Spleen (tissue), 11 donors: Measurements from ENCODE around the gene ACOX3. TPM values are rescaled to one million over a fixed set of nuclear protein-coding genes. Genes with fewer than 3 reads are reported as not detected.

Source experiments
- DNase-seq: peaks from one replicate; pipeline ENCODE4 v3.0.0-alpha.2; 2020
- H3K27ac ChIP-seq, 8 donors: fragments of 200-600 bp; sonication (generic) in 7 of 8; 1 replicate in 4 of 8; 2 replicates in 4 of 8; pipeline versions ENCODE4 v1.5.0 to v1.8.0; 2016 to 2021; ENCODE audit warnings: inconsistent platforms in 4 of 8, mild to moderate bottlenecking in 4 of 8, moderate library complexity in 1 of 8
- H3K27me3 ChIP-seq, 7 donors: fragments of 200-600 bp; sonication (generic) in 6 of 7; replicated peaks in 1 of 7; 1 replicate in 4 of 7; 2 replicates in 3 of 7; pipeline versions ENCODE4 v1.5.0 to v1.8.0; 2016 to 2021; ENCODE audit warnings: inconsistent platforms in 3 of 7, mild to moderate bottlenecking in 1 of 7
- H3K36me3 ChIP-seq, 6 donors: fragments of 200-600 bp; sonication (generic) in 5 of 6; 1 replicate in 4 of 6; 2 replicates in 2 of 6; pipeline versions ENCODE4 v1.5.0 to v1.8.0; 2016 to 2021; ENCODE audit warnings: inconsistent platforms in 2 of 6
- H3K4me1 ChIP-seq, 6 donors: fragments of 200-600 bp; sonication (generic) in 5 of 6; 1 replicate in 3 of 6; 2 replicates in 3 of 6; pipeline versions ENCODE4 v1.5.0 to v1.8.0; 2016 to 2021; ENCODE audit warnings: inconsistent platforms in 3 of 6
- H3K4me3 ChIP-seq, 8 donors: fragments of 200-600 bp; sonication (generic) in 7 of 8; 1 replicate in 4 of 8; 2 replicates in 4 of 8; pipeline versions ENCODE4 v1.5.0 to v1.8.0; 2016 to 2021; ENCODE audit warnings: inconsistent platforms in 4 of 8, mild to moderate bottlenecking in 4 of 8, moderate library complexity in 2 of 8
- H3K9me3 ChIP-seq, 8 donors: fragments of 200-600 bp; sonication (generic) in 7 of 8; 1 replicate in 4 of 8; 2 replicates in 4 of 8; pipeline versions ENCODE4 v1.5.0 to v1.8.0; 2016 to 2021; ENCODE audit warnings: inconsistent platforms in 4 of 8
- POLR2A ChIP-seq, 3 donors: fragments of 450-650 bp; IDR thresholded peaks; one replicate each; pipeline ENCODE4 v1.5.1; 2017; ENCODE audit warnings: antibody characterized with exemption in 3 of 3, mild to moderate bottlenecking in 1 of 3
- POLR2AphosphoS5 ChIP-seq, 3 donors: sonication (generic); formaldehyde crosslinking; IDR thresholded peaks; one replicate each; pipeline ENCODE4 v1.5.1; 2017; ENCODE audit warnings: antibody characterized with exemption in 3 of 3
- WGBS, 5 donors: extraction: QIAGEN DNeasy Blood & Tissue Kit in 3 of 5; methylation state at CpG; one replicate each; pipeline versions ENCODE4 v1.1.5 to v1.1.7; 2013 to 2018; 5-methylcytosine and 5-hydroxymethylcytosine counted together
- intact Hi-C: fragments of 100-400 bp; cut with DNase I; formaldehyde crosslinking; loops from one replicate; pipeline ENCODE4 v1.15.0; 2023; ENCODE audit warnings: low total_unique reads
- polyA plus RNA-seq, 3 donors: library from polyadenylated mRNA; stranded (reverse); fragments of 200-250 nt; gene quantifications; one replicate each; pipeline ENCODE4 v1.2.1, GENCODE V29; 2013
- total RNA-seq, 7 donors: library from RNA; depleted of rRNA in 3 of 7; stranded (reverse); fragments of >200 nt in 3 of 7; fragmentation: NEBNext Ultra II Directional in 4 of 7; extraction: Animal tissue kit (Norgen Biotek cat#: 25700) in 4 of 7; gene quantifications; one replicate each; pipeline versions ENCODE4 v1.1.0 to v1.2.1, GENCODE V29; 2016 to 2021
- TF ChIP-seq, protein P1 (sequence below), 11 experiments: fragments of 200-600 bp in 7 of 11; fragments of 450-650 bp in 4 of 11; sonication (generic) in 4 of 11; IDR thresholded peaks in 8 of 11; conservative IDR thresholded peaks in 3 of 11; 1 replicate in 7 of 11; 2 replicates in 4 of 11; pipeline versions ENCODE4 v1.4.0 to v1.8.0; 2016 to 2021; ENCODE audit warnings: antibody characterized with exemption in 11 of 11, inconsistent platforms in 4 of 11, mild to moderate bottlenecking in 1 of 11
- donor health status: healthy with polysubstance abuse.
- donor health status: DM: no; HTN: no; CAD: no; lungs with moderate emphysema.
- donor health status: DM: no; HTN: no; CAD: no.
- donor health status: Bipolar disorder and iron deficiency.
- donor health status: healthy.
- donor health status: DM: no; HTN: no; CAD: no.
- donor health status: DM: yes; HTN: yes; CAD: no.

The ACOX3 gene
- total and polyA plus RNA-seq, 10 donors = 11.3 to 26.5 (median 19.7) TPM

DNA sequence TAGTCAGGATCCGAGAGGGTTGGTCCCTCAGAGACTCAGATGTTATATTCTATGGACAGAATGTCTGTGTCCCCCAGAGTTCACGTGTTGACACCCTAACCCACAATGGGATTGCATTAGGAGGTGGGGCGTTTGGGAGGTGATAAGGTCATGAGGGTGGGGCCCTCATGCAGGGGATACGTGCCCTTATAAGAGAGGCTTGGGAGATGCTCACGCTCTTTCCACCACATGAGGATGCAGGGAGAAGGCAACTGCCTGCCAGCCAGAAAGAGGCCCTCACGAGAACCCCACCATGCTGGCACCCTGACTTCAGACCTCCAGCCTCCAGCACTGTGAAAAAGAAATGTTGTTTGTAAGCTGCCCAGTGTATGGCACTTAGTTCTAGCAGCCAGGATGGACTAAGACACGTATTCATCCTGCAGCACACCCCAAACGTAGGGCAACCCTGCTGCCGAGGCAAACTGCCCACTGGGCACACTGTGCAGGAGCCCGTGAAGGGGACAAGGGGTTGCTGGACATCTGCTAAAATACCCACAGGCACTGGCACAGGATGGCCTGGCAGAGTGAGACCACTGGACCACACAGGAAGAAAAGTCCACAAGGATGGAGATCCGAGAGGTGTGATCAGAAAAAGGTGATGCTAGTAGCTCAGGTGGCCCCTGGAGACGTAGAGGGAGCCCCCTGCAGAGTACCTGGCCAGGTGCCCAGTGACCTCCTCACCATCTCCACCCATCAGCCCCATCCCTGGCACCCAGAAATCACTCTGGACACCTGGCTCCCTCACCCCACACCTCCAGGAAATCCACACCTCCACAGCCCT is 108.3 kb downstream of the ACOX3 start:
- Histone ChIP-seq H3K27me3 (no peaks in the 10 kb centered on the region), H3K4me1 (peaks cover 0 to 5% (median 0%) of the 10 kb centered on the region in 6 donors), H3K36me3 (no peaks in the 10 kb centered on the region), H3K9me3 (peaks cover 0 to 31% (median 11%) of the 10 kb centered on the region in 8 donors), H3K4me3 (no peak overlapping the region), H3K27ac (no peak overlapping the region)
- TF ChIP-seq POLR2AphosphoS5 (IDR thresholded peaks at IDR 0.05) (no peak), POLR2A (IDR thresholded peaks at IDR 0.05) (no peak)
- TF ChIP-seq, protein P1, sequence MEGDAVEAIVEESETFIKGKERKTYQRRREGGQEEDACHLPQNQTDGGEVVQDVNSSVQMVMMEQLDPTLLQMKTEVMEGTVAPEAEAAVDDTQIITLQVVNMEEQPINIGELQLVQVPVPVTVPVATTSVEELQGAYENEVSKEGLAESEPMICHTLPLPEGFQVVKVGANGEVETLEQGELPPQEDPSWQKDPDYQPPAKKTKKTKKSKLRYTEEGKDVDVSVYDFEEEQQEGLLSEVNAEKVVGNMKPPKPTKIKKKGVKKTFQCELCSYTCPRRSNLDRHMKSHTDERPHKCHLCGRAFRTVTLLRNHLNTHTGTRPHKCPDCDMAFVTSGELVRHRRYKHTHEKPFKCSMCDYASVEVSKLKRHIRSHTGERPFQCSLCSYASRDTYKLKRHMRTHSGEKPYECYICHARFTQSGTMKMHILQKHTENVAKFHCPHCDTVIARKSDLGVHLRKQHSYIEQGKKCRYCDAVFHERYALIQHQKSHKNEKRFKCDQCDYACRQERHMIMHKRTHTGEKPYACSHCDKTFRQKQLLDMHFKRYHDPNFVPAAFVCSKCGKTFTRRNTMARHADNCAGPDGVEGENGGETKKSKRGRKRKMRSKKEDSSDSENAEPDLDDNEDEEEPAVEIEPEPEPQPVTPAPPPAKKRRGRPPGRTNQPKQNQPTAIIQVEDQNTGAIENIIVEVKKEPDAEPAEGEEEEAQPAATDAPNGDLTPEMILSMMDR (IDR thresholded peaks at IDR 0.05 in 8 of 11, conservative IDR thresholded peaks at IDR 0.05 in 3 of 11) = no peak
- peak; percentile 22 for DNase-seq
- intact Hi-C loops = no loop called here
- 72 to 90% (median 88%) methylated on average over 11 to 12 of the region's 12 CpGs for WGBS, 5 donors

DNA sequence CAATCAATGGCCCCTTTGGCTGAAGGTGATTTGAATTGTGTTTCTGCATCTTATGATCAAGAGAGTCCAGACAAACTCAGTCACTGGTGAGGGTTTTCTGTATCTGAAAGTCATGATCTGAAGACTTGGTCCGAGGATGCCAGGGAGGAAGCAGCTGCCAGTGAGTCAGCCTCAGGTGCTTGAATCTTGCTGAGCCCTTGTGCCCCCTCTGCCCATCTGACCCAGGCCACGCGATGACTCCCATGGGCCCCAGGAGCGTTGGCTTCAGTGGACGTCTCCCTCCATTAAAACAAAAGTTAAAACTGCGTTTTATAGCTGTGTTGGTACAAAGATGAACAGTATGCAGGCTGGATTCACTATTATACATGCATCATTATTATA is 109.0 kb downstream of the ACOX3 start:
- H3K4me3 ChIP-seq = no peak overlapping the region
- TF ChIP-seq POLR2AphosphoS5 (IDR thresholded peaks at IDR 0.05) (no peak), POLR2A (IDR thresholded peaks at IDR 0.05) (no peak)
- TF ChIP-seq, protein P1 (IDR thresholded peaks at IDR 0.05 in 8 of 11, conservative IDR thresholded peaks at IDR 0.05 in 3 of 11) = no peak
- WGBS, 5 donors = 55 to 77% (median 67%) methylated on average over 6 of the region's 6 CpGs
- intact Hi-C loops = no loop called here
- H3K9me3 ChIP-seq = peaks cover 0 to 31% (median 7%) of the 10 kb centered on the region in 8 donors
- peak; percentile 34 for DNase-seq
- H3K27ac ChIP-seq = peak overlapping the region in 1 of 8 donors; percentile 42
- no peaks in the 10 kb centered on the region for H3K27me3 ChIP-seq
- H3K4me1 ChIP-seq = peaks cover 0 to 5% (median 0%) of the 10 kb centered on the region in 6 donors
- no peaks in the 10 kb centered on the region for H3K36me3 ChIP-seq

DNA sequence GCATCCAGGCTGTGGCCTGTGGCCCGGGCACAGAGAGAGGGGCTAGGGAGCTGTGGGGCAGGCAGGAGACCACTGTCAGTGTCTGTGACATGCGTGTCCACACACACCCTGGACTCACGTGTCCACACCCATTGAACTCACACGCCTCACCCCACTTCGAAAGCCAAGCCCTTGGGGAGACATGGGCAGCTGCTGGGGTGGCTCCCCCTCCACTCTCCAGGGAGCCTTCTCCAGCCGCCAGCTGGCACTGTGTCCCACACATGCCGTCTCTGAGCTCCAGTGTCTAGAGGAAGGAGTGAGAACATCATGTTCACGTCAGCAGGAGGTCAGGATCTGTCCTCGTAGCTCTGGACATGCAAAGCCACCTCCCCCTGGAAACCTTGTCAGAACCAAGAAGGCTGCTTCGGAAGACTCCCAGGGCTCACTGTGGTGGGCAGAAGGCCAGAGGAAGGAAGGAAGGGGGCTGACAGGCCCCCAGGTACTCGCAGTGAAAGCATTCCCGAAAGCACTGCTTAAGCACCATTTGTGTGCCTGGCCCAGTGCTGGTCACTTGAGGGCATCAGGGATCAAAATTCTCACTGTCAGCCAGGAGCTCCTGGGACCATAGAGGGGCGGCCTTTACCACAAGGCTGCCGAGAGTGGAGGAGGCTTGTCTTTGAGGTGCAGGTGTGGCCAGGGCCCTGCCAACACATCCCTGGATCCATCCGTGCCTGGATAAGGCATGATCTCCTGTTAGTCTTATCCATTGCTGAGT is 109.5 kb downstream of the ACOX3 start:
- H3K27ac ChIP-seq = peak overlapping the region in 1 of 8 donors; percentile 42
- H3K27me3 ChIP-seq = no peaks in the 10 kb centered on the region
- no peaks in the 10 kb centered on the region for H3K36me3 ChIP-seq
- H3K4me3 ChIP-seq = no peak overlapping the region
- TF ChIP-seq POLR2AphosphoS5 (IDR thresholded peaks at IDR 0.05) = peak; percentile 57 to 74 (median 69)
- TF ChIP-seq, protein P1 (IDR thresholded peaks at IDR 0.05 in 8 of 11, conservative IDR thresholded peaks at IDR 0.05 in 3 of 11) = peak in 2 of 11 experiments; percentile 16 to 17
- TF ChIP-seq POLR2A (IDR thresholded peaks at IDR 0.05) = no peak
- H3K9me3 ChIP-seq = peaks cover 0 to 29% (median 5%) of the 10 kb centered on the region in 8 donors
- intact Hi-C loops = no loop called here
- WGBS, 5 donors = 42 to 69% (median 64%) methylated on average over 12 to 15 of the region's 15 CpGs
- peaks cover 0 to 5% (median 0%) of the 10 kb centered on the region in 6 donors for H3K4me1 ChIP-seq
- DNase-seq = peak; percentile 64
